Body of pancreas (tissue), 4 donors: ENCODE results near the gene EXOC2. TPM values are rescaled to one million over a fixed set of nuclear protein-coding genes. Genes with fewer than 3 reads are reported as not detected.

Source experiments
- ATAC-seq: fragments of 150-250 bp; one replicate; pipeline ENCODE4 v1.9.1; 2016
- DNase-seq, 4 donors: peaks; one replicate each; pipeline ENCODE4 v3.0.0-alpha.2; 2019
- H3K27ac ChIP-seq, 4 donors: fragments of 200-600 bp; sonication (generic); 1 replicate in 3 of 4; 2 replicates in 1 of 4; pipeline versions ENCODE4 v1.5.1 to v1.6.1; 2016 to 2019; ENCODE audit warnings: mild to moderate bottlenecking in 1 of 4, mixed read lengths in 1 of 4, moderate library complexity in 1 of 4
- H3K27me3 ChIP-seq, 2 donors: fragments of 200-600 bp; sonication (generic); one replicate each; pipeline ENCODE4 v1.6.0; 2016; ENCODE audit warnings: mild to moderate bottlenecking in 1 of 2
- H3K36me3 ChIP-seq, 2 donors: fragments of 200-600 bp; sonication (generic); replicated peaks in 1 of 2; 2 replicates each; pipeline ENCODE4 v1.5.1; 2016; ENCODE audit warnings: low read depth in 2 of 2; ENCODE audit not compliant: insufficient read depth in 1 of 2
- H3K4me1 ChIP-seq: fragments of 200-600 bp; sonication (generic); one replicate; pipeline ENCODE4 v1.6.0; 2016
- H3K4me3 ChIP-seq, 2 donors: fragments of 200-600 bp; sonication (generic); 1 replicate in 1 of 2; 2 replicates in 1 of 2; pipeline ENCODE4 v1.5.1; 2016 to 2019
- H3K9me3 ChIP-seq, 3 donors: fragments of 200-600 bp; sonication (generic); 1 replicate in 2 of 3; 2 replicates in 1 of 3; pipeline ENCODE4 v1.5.1; 2016
- CTCF ChIP-seq, 7 experiments: fragments of 450-650 bp in 4 of 7; fragments of 200-600 bp in 3 of 7; sonication (generic) in 3 of 7; IDR thresholded peaks; one replicate each; pipeline ENCODE4 v1.5.1; 2016 to 2019; ENCODE audit warnings: antibody characterized with exemption in 7 of 7
- POLR2A ChIP-seq, 3 donors: fragments of 450-650 bp; IDR thresholded peaks; one replicate each; pipeline ENCODE4 v1.6.1; 2016; ENCODE audit warnings: antibody characterized with exemption in 3 of 3, mild to moderate bottlenecking in 2 of 3
- WGBS, 2 donors: methylation state at CpG; one replicate each; pipeline ENCODE4 v1.1.5; 2017; 5-methylcytosine and 5-hydroxymethylcytosine counted together
- intact Hi-C: fragments of 100-400 bp; cut with DNase I; formaldehyde crosslinking; loops from one replicate; pipeline ENCODE4 v1.15.1; 2023
- total RNA-seq, 2 donors: library from RNA; depleted of rRNA; stranded (reverse); fragments of >200 nt; gene quantifications; one replicate each; pipeline ENCODE4 v1.1.0, GENCODE V29; 2016

Gene EXOC2
- total RNA-seq, 2 donors from 2014 or later: 10.5 to 10.6 TPM

DNA sequence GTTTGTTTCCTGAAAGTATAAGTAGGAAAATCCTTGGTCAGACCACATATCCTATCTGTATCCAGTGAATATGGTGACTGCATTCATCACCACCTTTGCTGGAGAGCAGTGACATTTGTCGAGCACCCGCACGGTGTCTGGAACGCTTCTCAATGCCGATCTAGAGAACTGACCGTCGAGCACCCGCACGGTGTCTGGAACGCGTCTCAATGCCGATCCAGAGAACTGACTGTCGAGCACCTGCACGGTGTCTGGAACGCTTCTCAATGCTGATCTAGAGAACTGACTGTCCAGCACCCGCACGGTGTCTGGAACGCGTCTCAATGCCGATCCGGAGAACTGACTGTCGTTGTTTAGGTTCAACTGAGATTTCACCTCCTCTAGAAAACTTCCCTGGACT lies 103.8 kb downstream of the EXOC2 start:
- no peak for DNase-seq
- no peaks in the 10 kb centered on the region for H3K9me3 ChIP-seq
- 94 to 97% methylated on average over 22 of the region's 22 CpGs for WGBS, 2 donors
- intact Hi-C loops: no loop called here
- no peak overlapping the region for H3K4me3 ChIP-seq
- no peak for ATAC-seq
- TF ChIP-seq CTCF (IDR thresholded peaks at IDR 0.05): no peak
- TF ChIP-seq POLR2A (IDR thresholded peaks at IDR 0.05): no peak
- no peaks in the 10 kb centered on the region for H3K36me3 ChIP-seq
- no peak overlapping the region for H3K27ac ChIP-seq
- H3K27me3 ChIP-seq: no peaks in the 10 kb centered on the region
- no peaks in the 10 kb centered on the region for H3K4me1 ChIP-seq

DNA sequence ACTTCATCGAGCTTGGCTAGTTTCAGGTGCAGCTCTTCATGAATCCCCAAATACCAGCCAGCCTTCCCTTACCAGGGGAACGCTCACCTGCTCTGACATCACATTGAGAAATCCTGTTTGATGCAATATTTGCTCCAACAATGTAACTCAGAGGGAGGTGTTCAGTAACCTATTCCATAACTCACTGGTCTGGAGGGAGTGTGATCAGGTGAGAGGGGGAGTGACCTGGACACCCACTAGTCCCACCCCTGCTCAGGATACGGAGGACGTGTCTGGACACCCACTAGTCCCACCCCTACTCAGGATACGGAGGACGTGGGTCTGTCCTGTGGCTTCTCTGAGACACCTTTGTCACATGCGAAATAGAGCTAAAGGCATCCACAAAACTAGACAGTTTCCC lies 106.4 kb downstream of the EXOC2 start:
- Histone ChIP-seq H3K9me3 (no peaks in the 10 kb centered on the region), H3K4me1 (no peaks in the 10 kb centered on the region), H3K4me3 (no peak overlapping the region), H3K27me3 (no peaks in the 10 kb centered on the region), H3K36me3 (no peaks in the 10 kb centered on the region), H3K27ac (no peak overlapping the region)
- WGBS, 2 donors: 88 to 98% methylated on average over 7 of the region's 7 CpGs
- TF ChIP-seq CTCF (IDR thresholded peaks at IDR 0.05) (no peak), POLR2A (IDR thresholded peaks at IDR 0.05) (no peak)
- intact Hi-C loops: no loop called here
- DNase-seq: no peak
- ATAC-seq: no peak

- TF ChIP-seq CTCF (IDR thresholded peaks at IDR 0.05): no peak
- no peak for TF ChIP-seq POLR2A (IDR thresholded peaks at IDR 0.05)
- Histone ChIP-seq H3K36me3 (no peaks in the 10 kb centered on the region), H3K27me3 (no peaks in the 10 kb centered on the region), H3K27ac (no peak overlapping the region), H3K4me1 (no peaks in the 10 kb centered on the region), H3K4me3 (no peak overlapping the region), H3K9me3 (no peaks in the 10 kb centered on the region)
- ATAC-seq (no peak), DNase-seq (no peak)
- intact Hi-C loops: no loop called here
- 86 to 89% methylated on average over 6 of the region's 6 CpGs for whole genome bisulfite sequencing, 2 donors
Observed at GRCh38 chr6:583635-584034, 109.3 kb downstream of the EXOC2 start.

GRCh38 chr6:583116-583515 lies 109.8 kb downstream of the EXOC2 start:
- WGBS, 2 donors: 52 to 54% methylated on average over 1 of the region's 1 CpG
- no peaks in the 10 kb centered on the region for H3K9me3 ChIP-seq
- no peak for TF ChIP-seq CTCF (IDR thresholded peaks at IDR 0.05)
- no peak for TF ChIP-seq POLR2A (IDR thresholded peaks at IDR 0.05)
- H3K36me3 ChIP-seq: no peaks in the 10 kb centered on the region
- no peak overlapping the region for H3K4me3 ChIP-seq
- H3K27me3 ChIP-seq: no peaks in the 10 kb centered on the region
- intact Hi-C loops: no loop called here
- H3K4me1 ChIP-seq: no peaks in the 10 kb centered on the region
- no peak for DNase-seq
- ATAC-seq: no peak
- H3K27ac ChIP-seq: no peak overlapping the region

DNA sequence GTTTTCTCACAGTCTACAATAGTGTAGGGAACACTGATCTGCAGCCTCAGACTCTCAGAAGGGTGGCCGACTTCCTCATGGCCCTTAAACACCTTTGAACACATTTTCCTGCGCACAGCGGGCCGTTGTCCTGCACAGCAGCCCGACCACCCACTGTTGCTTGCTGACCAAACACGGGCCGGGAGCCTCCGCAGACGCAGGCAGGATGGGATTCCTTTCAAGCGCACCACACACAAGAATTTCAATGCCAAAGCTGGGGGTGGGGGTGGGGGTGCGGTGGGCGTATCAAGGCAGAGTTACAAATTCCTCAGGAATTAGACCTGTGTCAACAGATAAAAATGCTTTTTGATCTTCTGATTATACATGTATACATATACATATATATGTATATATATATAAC lies 110.6 kb downstream of the EXOC2 start:
- intact Hi-C loops: no loop called here
- Histone ChIP-seq H3K4me1 (no peaks in the 10 kb centered on the region), H3K36me3 (no peaks in the 10 kb centered on the region), H3K9me3 (no peaks in the 10 kb centered on the region), H3K27ac (no peak overlapping the region), H3K27me3 (no peaks in the 10 kb centered on the region), H3K4me3 (no peak overlapping the region)
- DNase-seq (no peak), ATAC-seq (no peak)
- 87% methylated on average over 10 to 12 of the region's 12 CpGs for WGBS, 2 donors
- TF ChIP-seq CTCF (IDR thresholded peaks at IDR 0.05) (no peak), POLR2A (IDR thresholded peaks at IDR 0.05) (no peak)
